DMS153 (cell line): ENCODE results near the gene SCN4A.
A peak's percentile ranks its signal among the peaks of the same experiment; 100 is the strongest.

ENCODE experiments used
- DNase-seq: peaks from one replicate; lab custom pipeline; 2025; lab: John Stamatoyannopoulos, UW

SCN4A gene

DNA sequence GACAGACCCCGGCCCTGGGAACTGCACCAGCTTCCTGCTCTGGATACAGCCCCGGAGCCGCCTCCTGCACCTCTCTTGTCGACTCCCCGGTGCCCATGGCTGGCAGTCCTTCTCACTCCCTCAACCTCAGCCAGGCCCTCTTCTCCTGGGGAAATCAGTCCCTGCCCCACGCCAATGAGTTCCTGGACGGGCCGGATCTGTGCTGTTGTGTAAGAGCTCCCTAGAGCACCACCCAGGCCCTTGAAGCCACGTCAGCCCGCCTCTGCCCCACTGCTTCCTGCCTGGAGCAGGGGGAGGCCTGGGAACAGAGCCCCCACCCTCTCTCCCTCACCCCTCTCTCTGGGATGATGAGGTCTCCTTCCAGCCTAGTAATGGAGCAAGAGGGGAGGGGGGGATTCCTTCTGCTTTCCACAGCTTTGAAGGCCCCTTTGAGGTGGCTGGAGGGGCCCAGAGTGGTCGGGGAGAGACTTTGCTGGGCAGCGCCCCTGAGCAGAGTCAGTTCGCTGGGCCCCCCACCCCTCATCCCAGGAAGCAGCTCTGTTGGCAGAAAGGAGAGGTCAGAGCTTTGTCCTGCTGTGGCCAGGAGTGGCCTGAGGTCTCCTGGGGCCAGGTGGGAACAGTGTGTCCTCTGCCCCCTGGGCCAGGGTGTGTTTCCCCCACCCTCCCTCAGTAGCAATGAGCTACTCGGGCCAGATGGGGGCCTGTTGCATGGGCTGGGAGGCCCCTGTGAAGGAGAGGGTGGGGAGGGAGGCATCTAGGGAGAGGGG lies 29.2 kb upstream of the SCN4A start:
- no peak for DNase-seq

- no peak for DNase-seq
Observed at GRCh38 chr17:64001091-64001579, 28.4 kb upstream of the SCN4A start.

GRCh38 chr17:63999680-64000531 lies 27.2 kb upstream of the SCN4A start:
- no peak for DNase-seq

DNA sequence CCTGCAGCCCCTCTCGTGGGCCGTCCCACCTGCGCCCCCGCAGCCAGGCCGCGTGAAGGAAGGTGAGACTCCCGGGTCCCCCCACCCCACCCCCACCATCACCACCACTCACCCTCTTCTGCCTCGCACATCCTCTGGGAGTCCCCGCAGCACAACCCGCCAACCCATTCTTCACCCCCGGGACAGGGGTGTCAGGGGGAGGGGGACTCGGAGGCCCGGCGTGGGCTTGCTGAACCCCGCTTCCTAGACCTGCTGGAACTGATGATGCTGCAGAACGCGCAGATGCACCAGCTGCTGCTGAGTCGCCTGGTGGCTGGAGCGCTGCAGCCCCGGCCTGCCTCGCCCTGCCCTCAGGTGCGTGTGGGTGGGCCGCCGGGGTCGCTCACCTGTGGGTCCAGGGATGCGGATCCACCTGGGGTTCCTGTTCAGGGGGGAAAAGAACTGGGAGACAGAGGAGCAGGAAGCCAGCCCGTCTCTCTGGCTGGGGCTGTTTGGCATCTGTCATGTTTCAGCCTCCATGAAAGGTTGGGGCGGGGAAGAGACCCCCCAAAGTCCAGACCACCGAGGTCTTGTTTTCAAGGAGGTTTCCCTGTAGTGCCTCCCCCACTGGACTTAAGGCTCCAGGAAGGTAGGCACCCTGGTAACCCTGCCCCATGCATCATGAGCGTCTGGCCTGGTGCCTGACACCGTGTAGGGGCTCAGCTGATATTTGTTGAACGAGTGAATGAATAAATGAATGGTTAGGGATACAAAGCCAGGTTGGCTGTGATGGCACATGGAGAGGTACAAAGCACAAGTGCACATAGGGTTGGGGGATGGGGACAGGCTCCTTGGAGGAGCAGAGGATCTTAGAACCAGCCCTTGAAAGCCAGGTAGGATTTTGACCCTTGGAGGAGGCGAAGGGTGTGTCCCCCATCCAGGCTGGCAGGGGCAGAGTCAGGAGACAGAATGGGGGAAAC lies 26.3 kb upstream of the SCN4A start:
- no peak for DNase-seq

DNA sequence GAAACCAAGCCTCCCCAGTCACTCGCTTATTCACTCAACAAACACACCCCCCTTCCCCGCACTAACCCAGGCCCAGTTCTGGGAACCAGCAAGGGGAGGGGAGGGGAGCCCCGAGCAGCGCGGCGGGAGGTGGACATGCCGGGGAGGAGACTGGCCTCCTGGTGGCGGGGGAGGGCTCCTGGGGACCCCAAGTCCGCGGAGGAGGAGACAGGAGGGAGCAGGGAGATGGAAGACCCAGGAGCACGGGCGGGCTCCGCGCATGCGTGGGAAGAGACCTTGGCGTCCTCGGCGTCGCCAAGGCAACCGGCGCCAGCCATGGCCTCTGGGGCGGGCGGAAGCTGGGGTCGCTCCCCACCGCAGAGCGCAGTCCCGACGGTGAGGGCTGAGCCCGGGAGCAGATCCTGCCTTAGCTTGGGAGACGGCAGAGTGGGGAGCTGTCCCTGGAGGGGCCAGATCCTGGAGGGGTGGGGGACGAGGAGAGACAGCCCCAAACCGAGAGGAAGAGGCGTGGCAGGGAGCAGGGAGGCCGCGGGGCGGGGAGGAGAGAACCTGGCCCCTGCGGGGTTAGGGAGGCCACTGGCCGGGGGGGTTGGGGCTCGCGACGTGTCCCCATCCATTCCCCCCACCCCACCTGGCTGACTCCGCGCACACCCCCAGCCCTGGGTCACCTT lies 25.5 kb upstream of the SCN4A start, which contains the start of gene PRR29:
Gene PRR29, plus strand, starts transcription at position 302 of the 671 bp plus-strand sequence. Its CDS starts 14 bp downstream, at position 316.
- DNase-seq = peak; percentile 63

DNA sequence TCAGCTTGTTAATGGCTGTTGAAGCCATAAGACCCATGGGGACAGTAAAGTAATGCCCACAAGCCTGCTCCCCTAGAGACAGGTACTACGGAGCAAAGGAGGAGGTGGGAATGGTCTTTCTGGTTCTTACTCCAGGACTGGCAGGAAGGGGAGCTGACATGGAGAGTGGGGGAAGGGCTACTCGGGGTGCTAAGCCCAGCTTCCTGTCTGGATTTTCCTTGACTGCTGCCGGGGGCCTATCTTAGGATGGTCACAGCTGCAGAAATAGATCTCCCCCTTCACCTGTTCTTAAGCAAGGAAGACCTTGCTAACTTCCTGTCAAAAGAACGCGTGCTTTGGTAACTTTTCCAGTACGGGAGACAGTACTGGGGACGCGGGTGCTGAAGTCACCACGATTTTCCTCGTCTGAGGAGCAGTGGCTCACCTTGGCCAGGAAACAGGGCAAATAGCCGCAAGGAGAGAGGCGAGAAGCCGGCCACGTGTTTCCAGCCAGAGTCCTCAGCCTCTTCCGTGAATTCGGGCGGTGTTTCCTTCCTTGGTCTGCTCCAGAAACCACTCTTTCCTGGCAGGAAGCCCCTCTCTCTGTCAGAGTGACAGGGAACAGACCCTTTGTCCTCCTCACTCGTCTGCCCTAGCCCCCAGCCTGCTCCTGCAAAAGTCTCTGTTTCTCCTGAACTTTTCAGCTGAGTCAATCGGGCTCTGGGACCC lies 24.8 kb upstream of the SCN4A start:
- DNase-seq = no peak

- no peak for DNase-seq
Observed at GRCh38 chr17:63996430-63997182, 23.9 kb upstream of the SCN4A start.

DNA sequence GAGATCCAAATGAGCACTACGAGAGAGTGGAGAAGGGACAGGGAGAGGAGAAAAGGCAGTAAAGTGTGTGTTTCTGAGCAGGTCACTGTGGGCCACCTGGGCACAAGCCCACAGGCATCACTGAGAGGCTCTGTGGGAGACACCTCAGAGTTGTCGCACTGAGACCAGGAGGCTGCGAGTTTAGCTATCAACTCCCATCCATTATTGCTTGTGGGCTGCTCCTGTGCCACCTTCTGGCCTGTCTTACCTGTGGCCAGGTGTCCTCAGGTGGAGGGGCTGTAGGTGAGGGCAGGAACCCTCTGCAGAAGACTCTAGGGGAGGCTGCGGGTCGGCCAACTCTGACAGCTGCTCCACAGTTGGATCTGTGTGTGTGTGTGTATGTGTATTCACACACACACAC lies 22.9 kb upstream of the SCN4A start:
- no peak for DNase-seq

DNA sequence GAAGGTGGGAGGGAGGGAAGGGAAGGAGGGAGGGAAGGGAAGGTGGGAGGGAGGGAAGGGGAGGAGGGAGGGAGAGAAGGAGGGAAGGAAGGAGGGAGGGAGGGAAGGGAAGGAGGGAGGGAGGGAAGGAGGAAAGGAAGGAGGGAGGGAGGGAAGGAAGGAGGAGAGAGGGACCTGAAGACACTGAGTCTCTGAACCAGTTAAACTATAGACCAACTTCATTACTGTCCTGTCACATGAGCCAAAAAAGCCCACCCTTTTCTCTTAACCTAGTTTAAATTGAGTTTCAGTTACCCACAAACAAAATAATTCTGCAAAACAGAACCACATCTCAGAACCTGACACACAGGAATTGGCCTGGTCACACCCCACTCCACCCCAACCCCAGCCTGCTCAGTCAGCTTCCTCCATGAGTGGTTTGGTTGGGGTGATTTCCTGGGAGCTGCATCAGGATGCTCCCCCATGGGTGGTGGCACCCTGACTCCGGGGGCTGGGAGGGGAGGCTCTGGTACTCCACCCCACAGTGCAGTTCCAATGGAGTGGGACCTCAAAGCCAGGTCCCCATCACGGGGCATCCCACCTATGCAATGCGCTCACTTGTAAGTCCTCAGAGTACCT lies 20.8 kb upstream of the SCN4A start:
- DNase-seq = no peak

- no peak for DNase-seq
Observed at GRCh38 chr17:63991611-63992010, 18.9 kb upstream of the SCN4A start.

DNA sequence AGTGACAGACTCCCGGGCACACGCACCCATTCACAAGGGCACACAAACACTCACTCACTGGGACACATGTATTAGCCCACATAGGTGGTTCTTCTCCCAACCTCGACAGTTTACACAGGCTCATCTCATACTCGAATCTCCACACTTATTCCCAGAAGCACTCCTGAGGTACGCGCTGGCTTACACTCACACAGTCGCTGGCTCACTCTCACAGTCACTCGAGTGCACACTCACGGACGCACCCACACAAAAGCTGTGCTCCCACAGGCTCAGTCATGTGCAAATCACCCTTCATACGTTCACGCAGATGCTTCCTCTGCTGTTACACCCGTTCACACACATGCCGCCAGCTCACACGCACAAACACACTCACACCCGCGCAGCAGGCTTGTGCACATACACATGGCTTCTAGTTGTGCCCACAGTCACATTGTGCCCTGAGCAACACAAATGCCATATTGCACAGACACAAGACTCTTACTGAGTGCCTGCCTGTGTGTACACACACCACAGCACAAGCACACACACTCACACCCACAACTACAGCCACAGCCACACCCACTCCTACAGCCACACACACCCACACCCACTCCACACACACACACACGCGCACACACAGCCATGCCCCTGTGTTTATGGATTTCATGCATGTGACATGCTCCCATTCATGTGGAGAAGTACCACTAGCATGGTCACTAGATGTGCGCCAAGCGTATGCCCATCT lies 17.1 kb upstream of the SCN4A start:
- no peak for DNase-seq

- no peak for DNase-seq
Observed at GRCh38 chr17:63988741-63989621, 16.3 kb upstream of the SCN4A start.

GRCh38 chr17:63988127-63988478 lies 15.4 kb upstream of the SCN4A start:
- no peak for DNase-seq

DNA sequence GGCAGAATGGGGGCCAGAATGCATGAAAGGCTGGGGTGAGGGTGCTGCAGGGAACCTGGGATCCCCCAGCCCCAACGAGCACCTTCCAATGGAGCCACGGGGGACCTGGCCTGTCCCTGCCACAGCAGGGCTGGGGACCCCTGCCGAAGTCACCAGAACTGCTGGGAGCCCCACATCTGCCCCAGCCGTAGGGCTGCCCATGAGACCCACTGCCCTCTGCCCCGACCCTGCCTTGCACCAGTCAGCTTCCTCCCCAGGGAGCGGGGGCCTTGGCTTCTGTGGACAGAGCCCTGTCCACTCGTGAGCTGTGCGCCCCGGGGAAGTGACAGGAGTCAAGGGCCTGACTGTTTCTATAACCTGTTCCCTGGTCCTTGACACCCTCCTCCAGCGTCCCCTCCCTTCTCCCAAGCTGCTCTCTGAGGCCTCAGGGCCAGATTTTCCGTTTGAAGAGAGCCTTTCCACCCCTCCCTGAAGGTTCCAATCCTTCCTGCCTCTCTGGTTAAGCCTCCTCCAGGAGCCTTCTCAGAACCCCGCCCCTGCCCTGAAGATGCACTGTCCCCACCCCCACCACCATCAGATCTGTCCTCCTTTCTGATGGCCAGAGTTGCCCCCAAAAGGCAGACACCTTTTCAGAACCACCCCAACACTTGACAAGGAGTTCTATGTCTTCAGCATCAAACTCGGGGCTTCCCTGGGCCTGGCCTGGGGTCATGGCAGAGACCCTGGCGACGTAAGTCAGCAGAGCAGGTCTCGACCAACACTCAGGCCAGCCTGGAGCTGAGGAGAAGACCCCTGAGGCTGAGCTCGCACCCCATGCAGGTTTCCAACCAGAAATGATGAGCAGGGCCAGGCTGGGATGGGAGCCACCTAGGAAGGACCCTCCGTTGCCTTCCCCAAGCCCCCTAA lies 14.8 kb upstream of the SCN4A start:
- DNase-seq = no peak

GRCh38 chr17:63986821-63987220 lies 14.1 kb upstream of the SCN4A start:
- DNase-seq = no peak

- DNase-seq = no peak
Observed at GRCh38 chr17:63985387-63986140, 12.8 kb upstream of the SCN4A start.
